GM12874 (cell line): ENCODE data around the gene GBP6.

Experiments used
- CTCF ChIP-seq: IDR thresholded peaks from 2 replicates; pipeline ENCODE4 v1.5.1; 2011; ENCODE audit warnings: low read depth, mild to moderate bottlenecking, control low read depth, low read length, moderate library complexity; ENCODE audit not compliant: insufficient read depth

Gene GBP6

DNA sequence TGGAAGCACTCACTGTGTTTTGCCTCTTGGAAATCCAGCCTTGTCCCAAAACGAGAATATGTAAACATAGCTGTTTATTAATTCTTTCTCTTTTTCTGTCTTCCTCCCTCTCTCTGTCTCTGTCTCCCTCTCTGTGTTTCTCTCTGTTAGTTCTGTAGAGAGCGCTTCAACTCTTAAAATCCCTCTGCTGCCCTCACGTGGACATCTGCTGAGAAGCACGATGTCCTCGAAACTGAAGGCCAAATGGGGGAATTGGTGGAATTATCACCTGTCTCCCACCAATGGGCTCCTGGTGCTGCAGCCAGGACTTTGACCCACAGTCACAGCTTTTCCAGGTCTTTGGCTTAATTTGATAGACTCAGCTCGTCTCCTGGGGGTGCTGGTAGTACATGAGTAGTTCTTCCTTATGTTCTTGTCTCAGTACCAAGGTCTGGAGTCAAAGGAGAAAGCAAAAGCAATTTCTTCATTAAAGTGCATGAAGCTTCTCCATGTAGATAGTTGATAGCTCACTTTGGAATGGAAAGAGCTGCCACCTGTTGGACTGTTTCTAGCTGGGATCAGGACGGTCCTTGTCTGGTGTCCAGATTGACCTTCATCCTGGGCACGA lies 5.5 kb upstream of the GBP6 start:
- peak; percentile 70 for TF ChIP-seq CTCF

DNA sequence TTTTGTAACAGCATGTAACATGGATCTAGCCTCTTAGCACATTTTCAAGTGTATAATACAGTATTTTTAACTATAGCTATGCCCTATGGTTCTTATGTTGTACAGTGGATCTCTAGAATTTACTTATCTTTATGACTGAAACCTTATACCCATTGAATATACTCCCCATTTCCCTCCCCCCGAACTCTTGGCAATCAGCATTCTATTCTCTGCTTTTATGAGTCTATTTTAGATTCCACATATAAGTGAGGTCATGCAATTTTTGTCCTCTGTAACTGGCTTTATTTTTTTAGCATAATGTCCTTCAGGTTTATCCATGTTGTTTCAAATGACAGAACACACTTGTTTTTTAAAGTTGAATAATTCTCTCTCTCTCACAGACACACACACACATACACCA lies 3.1 kb upstream of the GBP6 start:
- TF ChIP-seq CTCF, result no peak

GRCh38 chr1:89361681-89362080 lies 2.2 kb upstream of the GBP6 start:
- no peak for TF ChIP-seq CTCF

GRCh38 chr1:89363196-89363595 lies 663 bp upstream of the GBP6 start:
- no peak for TF ChIP-seq CTCF

GRCh38 chr1:89364954-89365550 lies 1.2 kb downstream of the GBP6 start:
- TF ChIP-seq CTCF, result no peak

DNA sequence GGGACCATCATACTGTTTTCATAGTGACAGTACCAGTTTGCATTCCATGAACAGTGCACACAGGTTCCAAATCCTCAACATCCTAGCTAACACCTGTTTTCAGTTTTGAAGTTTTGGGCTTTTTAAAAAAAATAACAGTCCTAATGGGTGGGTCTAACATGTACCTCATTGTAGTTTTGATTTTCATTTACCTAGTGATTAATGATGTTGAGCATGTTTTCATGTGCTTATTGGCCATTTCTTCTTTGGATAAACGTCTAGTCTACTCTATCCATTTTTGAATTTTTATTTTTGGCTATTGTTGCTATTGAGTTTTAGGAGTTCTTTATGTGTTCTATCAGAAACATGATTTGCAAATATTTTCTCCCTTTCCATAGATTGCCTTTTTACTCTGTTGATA lies 3.4 kb downstream of the GBP6 start:
- TF ChIP-seq CTCF, result no peak

GRCh38 chr1:89369331-89369730 lies 5.5 kb downstream of the GBP6 start:
- no peak for TF ChIP-seq CTCF
